CD8-positive, alpha-beta memory T cell (primary cell): ENCODE data around the gene LCE7A. TPM values are rescaled to one million over a fixed set of nuclear protein-coding genes. Genes with fewer than 3 reads are reported as not detected.

Source experiments
- CTCF ChIA-PET: fragments of 350-600 bp; sonication (Branson Sonifier 250); formaldehyde crosslinking; loops from one replicate; lab custom pipeline; 2021; ENCODE audit warnings: antibody characterized with exemption; lab: Charles Lee
- POLR2A ChIA-PET: fragments of 350-600 bp; sonication (Branson Sonifier 250); formaldehyde crosslinking; loops from one replicate; lab custom pipeline; 2021; ENCODE audit warnings: antibody characterized with exemption; lab: Charles Lee
- DNase-seq, 5 donors: peaks; one replicate each; pipeline versions ENCODE4 v3.0.0 to v3.0.0-alpha.2; 2020 to 2022; ENCODE audit warnings: mixed read lengths in 1 of 5
- H3K27ac ChIP-seq: one replicate; pipeline ENCODE4 v1.7.0; 2013; ENCODE audit warnings: low read depth, mild to moderate bottlenecking, low read length, moderate library complexity
- H3K27me3 ChIP-seq: 2 replicates; pipeline ENCODE4 v1.7.0; 2013; ENCODE audit warnings: low read length, mild to moderate bottlenecking; ENCODE audit not compliant: insufficient read depth, poor library complexity, severe bottlenecking
- H3K36me3 ChIP-seq: 2 replicates; pipeline ENCODE4 v1.7.0; 2013; ENCODE audit warnings: mild to moderate bottlenecking, low read length, moderate library complexity; ENCODE audit not compliant: insufficient read depth
- H3K4me1 ChIP-seq: 2 replicates; pipeline ENCODE4 v1.7.0; 2013; ENCODE audit warnings: mild to moderate bottlenecking, low read length, moderate library complexity; ENCODE audit not compliant: insufficient read depth
- H3K4me3 ChIP-seq: 2 replicates; pipeline ENCODE4 v1.7.0; 2013; ENCODE audit warnings: mild to moderate bottlenecking, low read length
- H3K9me3 ChIP-seq: 2 replicates; pipeline ENCODE4 v1.7.0; 2013; ENCODE audit warnings: mild to moderate bottlenecking, low read length
- H3K27ac Mint-ChIP-seq, 8 donors: one replicate each; pipeline ENCODE4 v1.8.0; 2020 to 2021; ENCODE audit warnings: mixed read lengths in 8 of 8, mild to moderate bottlenecking in 6 of 8, inconsistent platforms in 3 of 8, moderate library complexity in 3 of 8
- H3K27me3 Mint-ChIP-seq, 2 donors: one replicate each; pipeline ENCODE4 v1.8.0; 2020 to 2021; ENCODE audit warnings: mixed read lengths in 2 of 2, mild to moderate bottlenecking in 1 of 2, moderate library complexity in 1 of 2
- H3K36me3 Mint-ChIP-seq, 3 donors: one replicate each; pipeline ENCODE4 v1.8.0; 2020 to 2021; ENCODE audit warnings: mixed read lengths in 3 of 3, inconsistent platforms in 1 of 3, mild to moderate bottlenecking in 1 of 3
- H3K4me1 Mint-ChIP-seq, 3 donors: one replicate each; pipeline ENCODE4 v1.8.0; 2020 to 2021; ENCODE audit warnings: mixed read lengths in 3 of 3, inconsistent platforms in 1 of 3, mild to moderate bottlenecking in 1 of 3
- H3K4me3 Mint-ChIP-seq, 7 donors: one replicate each; pipeline ENCODE4 v1.8.0; 2020 to 2021; ENCODE audit warnings: mixed read lengths in 7 of 7, mild to moderate bottlenecking in 6 of 7, moderate library complexity in 4 of 7, inconsistent platforms in 2 of 7
- H3K9me3 Mint-ChIP-seq, 5 donors: one replicate each; pipeline ENCODE4 v1.8.0; 2020 to 2022; ENCODE audit warnings: mixed read lengths in 5 of 5, mild to moderate bottlenecking in 3 of 5, moderate library complexity in 2 of 5, inconsistent platforms in 1 of 5
- polyA plus RNA-seq: library from polyadenylated mRNA; unstranded; fragments of 300-500 nt; fragmentation: Illumina TruSeq; gene quantifications from one replicate; pipeline ENCODE4 v1.2.3, GENCODE V29; 2021
- total RNA-seq, 2 experiments: library from RNA; stranded (reverse); gene quantifications; one replicate each; pipeline ENCODE4 v1.2.3, GENCODE V29; 2021

The LCE7A gene
- total and polyA plus RNA-seq, 3 experiments from 2014 or later = not detected

DNA sequence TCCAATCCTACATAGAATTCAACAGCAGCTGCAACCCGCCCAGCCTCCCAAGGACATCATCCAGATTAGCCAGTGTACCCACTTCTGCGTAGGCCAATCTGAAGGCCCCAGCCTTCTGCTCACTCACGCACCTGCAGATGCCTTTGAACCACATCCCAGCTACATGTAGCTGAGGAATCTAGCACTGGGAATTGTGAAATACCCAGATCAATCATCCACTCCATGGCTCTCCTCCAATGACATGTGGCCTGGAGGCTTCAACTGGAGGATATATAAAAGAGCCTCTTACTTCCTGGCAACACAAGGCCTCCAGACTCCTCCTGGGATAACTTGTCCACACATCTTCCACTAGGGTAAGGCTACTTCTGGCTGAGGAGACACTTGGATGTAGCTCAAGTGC is 17.2 kb upstream of the LCE7A start, which contains the start of gene LCE6A:
Gene LCE6A (plus strand): TSS at position 301 of the 400 bp plus-strand sequence. CDS start 665 bp downstream, outside the sequence.
- ChIA-PET POLR2A (no interaction called here), CTCF (no interaction called here)
- no peaks in the 10 kb centered on the region for H3K4me1 ChIP-seq
- Mint-ChIP-seq H3K27ac (no peak within 1 kb of the TSS), H3K4me1 (no peaks in the 10 kb centered on the region), H3K4me3 (no peak within 1 kb of the TSS), H3K36me3 (no peaks in the 10 kb centered on the region), H3K27me3 (peaks cover 7 to 19% of the 10 kb centered on the region in 2 donors), H3K9me3 (no peaks in the 10 kb centered on the region)
- H3K27ac ChIP-seq = no peak within 1 kb of the TSS
- no peaks in the 10 kb centered on the region for H3K9me3 ChIP-seq
- DNase-seq = no peak
- H3K36me3 ChIP-seq = no peaks in the 10 kb centered on the region
- H3K4me3 ChIP-seq = no peak within 1 kb of the TSS
- H3K27me3 ChIP-seq = no peaks in the 10 kb centered on the region

DNA sequence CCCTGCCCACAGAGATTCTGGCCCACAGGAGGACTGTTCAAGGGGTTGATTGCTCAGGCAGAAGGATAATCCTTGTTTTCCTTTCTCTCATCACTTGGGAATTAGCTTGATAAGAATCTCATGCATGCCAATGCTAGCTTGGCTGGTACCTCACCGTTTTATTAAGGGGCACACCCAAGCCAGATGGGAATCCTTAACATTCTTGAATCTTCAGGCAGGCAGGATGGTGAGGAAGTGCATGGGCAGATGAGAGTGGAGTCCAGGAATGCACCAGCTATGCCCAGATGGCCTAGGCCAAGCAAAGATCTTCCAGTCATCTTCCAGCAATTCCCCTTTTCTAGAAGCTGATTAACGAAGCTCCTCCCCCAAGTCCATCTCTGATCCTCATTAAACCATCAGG is 4.1 kb upstream of the LCE7A start:
- H3K9me3 Mint-ChIP-seq = no peaks in the 10 kb centered on the region

DNA sequence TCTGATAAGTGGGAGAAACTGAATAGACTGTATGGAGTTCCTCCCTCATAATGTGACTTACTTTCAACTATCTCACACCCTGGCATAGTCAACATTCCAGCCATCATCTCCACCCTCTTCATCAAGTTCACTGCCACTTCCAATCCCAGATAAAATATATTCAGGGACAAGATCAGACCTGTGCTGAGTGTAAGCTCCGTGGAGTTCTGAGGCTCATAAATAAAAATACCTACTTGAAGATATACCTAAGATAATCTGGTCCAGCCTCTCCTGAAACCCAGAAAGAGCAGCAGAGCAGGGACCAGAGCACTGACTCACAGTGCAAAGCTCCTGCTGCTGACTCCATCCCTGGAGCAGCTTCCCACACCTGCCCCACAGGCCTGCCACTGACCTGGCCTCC is 1.7 kb upstream of the LCE7A start:
- no peaks in the 10 kb centered on the region for H3K27me3 ChIP-seq
- Mint-ChIP-seq H3K9me3 (no peaks in the 10 kb centered on the region), H3K27ac (no peak overlapping the region), H3K4me1 (no peaks in the 10 kb centered on the region), H3K4me3 (no peak overlapping the region), H3K27me3 (peaks cover 3 to 21% of the 10 kb centered on the region in 2 donors), H3K36me3 (no peaks in the 10 kb centered on the region)
- H3K4me1 ChIP-seq = no peaks in the 10 kb centered on the region
- H3K4me3 ChIP-seq = no peak overlapping the region
- no peak for DNase-seq
- CTCF ChIA-PET = no interaction called here
- POLR2A ChIA-PET = no interaction called here
- H3K27ac ChIP-seq = no peak overlapping the region
- H3K36me3 ChIP-seq = no peaks in the 10 kb centered on the region
- H3K9me3 ChIP-seq = no peaks in the 10 kb centered on the region

More for the DNA sequence above, 4.1 kb upstream of the LCE7A start:
- no peaks in the 10 kb centered on the region for H3K4me1 Mint-ChIP-seq
- Histone ChIP-seq H3K4me3 (no peak overlapping the region), H3K27ac (no peak overlapping the region), H3K9me3 (no peaks in the 10 kb centered on the region), H3K4me1 (no peaks in the 10 kb centered on the region), H3K27me3 (no peaks in the 10 kb centered on the region), H3K36me3 (no peaks in the 10 kb centered on the region)
- POLR2A ChIA-PET = no interaction called here
- H3K27me3 Mint-ChIP-seq = peaks cover 3 to 18% of the 10 kb centered on the region in 2 donors
- no peak for DNase-seq
- H3K27ac Mint-ChIP-seq = no peak overlapping the region
- CTCF ChIA-PET = no interaction called here
- H3K4me3 Mint-ChIP-seq = no peak overlapping the region
- H3K36me3 Mint-ChIP-seq = no peaks in the 10 kb centered on the region

DNA sequence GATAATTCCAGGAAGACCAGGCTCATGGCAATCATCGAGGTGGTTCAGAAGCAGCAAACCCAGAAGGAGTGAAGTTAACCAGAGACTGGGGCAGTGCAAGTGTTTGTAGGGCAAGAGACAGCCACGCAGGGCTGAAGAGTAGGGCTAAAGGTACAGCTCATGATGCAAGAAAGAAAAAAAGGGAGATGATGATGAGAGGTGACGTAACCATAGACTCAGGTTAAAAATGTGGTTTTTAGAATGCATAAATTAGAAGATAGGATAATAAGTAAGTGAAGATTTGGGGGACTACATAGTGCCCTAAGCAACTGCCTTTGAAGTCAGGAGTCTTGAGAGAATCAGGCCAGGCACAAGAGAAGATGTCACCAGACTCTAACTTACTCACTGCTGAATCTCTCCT is 333 bp downstream of the LCE7A start:
- POLR2A ChIA-PET = no interaction called here
- Histone ChIP-seq H3K4me3 (no peak overlapping the region), H3K9me3 (no peaks in the 10 kb centered on the region), H3K36me3 (no peaks in the 10 kb centered on the region), H3K27ac (no peak overlapping the region), H3K27me3 (no peaks in the 10 kb centered on the region), H3K4me1 (no peaks in the 10 kb centered on the region)
- DNase-seq = no peak
- Mint-ChIP-seq H3K27me3 (peaks cover 3 to 24% of the 10 kb centered on the region in 2 donors), H3K9me3 (no peaks in the 10 kb centered on the region), H3K4me1 (no peaks in the 10 kb centered on the region), H3K27ac (no peak overlapping the region), H3K4me3 (no peak overlapping the region), H3K36me3 (no peaks in the 10 kb centered on the region)
- CTCF ChIA-PET = no interaction called here

DNA sequence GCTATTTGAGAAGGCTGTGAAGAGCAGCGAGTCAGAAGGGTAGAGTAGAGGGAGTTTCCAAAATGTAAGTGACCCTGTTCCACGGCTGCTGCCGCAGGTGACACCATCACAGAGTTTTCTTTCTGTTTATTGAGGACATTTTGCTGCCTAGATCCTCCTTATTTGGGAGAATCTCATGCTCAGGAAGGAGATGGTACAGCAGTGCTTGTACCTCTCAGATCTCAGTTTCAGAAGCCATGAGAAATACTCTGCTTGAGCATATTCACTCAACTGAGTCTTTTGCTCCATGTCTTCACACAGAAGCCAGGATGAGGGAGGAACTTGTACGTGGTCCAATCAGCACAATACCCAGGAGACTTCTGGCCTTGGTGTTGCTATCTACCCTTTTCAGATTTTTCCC is 1.6 kb downstream of the LCE7A start:
- no peak overlapping the region for H3K4me3 Mint-ChIP-seq
- POLR2A ChIA-PET = interaction anchor here (0.6 kb wide), 1 partner anchor 286 kb away, joined by 3 read pairs; no protein-coding TSS in a partner anchor
- Histone ChIP-seq H3K36me3 (no peaks in the 10 kb centered on the region), H3K27ac (no peak overlapping the region), H3K9me3 (no peaks in the 10 kb centered on the region), H3K27me3 (no peaks in the 10 kb centered on the region), H3K4me1 (no peaks in the 10 kb centered on the region), H3K4me3 (no peak overlapping the region)
- no peaks in the 10 kb centered on the region for H3K9me3 Mint-ChIP-seq
- H3K27ac Mint-ChIP-seq = peak overlapping the region in 1 of 8 donors; percentile 26
- H3K36me3 Mint-ChIP-seq = no peaks in the 10 kb centered on the region
- no peaks in the 10 kb centered on the region for H3K4me1 Mint-ChIP-seq
- CTCF ChIA-PET = no interaction called here
- DNase-seq = no peak
- peaks cover 3 to 24% of the 10 kb centered on the region in 2 donors for H3K27me3 Mint-ChIP-seq

DNA sequence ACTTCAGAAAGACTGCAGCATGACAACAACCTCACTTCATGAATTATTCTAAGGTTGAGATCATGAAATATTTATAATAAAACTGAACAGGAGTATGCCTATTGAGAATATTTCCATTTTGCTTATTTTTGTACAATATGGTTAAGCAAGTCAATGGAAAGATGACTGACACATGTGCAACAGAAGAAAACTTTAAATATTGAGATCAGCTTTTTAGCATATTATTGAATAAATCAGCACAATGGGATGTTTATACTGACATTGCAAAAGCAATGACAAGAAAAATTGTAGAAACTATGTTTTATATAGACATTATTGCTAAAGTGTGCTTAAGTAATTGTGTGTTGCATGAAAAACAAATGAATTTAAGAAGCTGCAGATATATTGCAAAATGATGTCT is 4.6 kb downstream of the LCE7A start:
- POLR2A ChIA-PET = no interaction called here
- Histone ChIP-seq H3K36me3 (no peaks in the 10 kb centered on the region), H3K27ac (no peak overlapping the region), H3K4me1 (no peaks in the 10 kb centered on the region), H3K4me3 (no peak overlapping the region), H3K9me3 (no peaks in the 10 kb centered on the region), H3K27me3 (no peaks in the 10 kb centered on the region)
- no peak overlapping the region for H3K4me3 Mint-ChIP-seq
- no peaks in the 10 kb centered on the region for H3K4me1 Mint-ChIP-seq
- no peak for DNase-seq
- peaks cover 0 to 13% of the 10 kb centered on the region in 2 donors for H3K27me3 Mint-ChIP-seq
- no peaks in the 10 kb centered on the region for H3K9me3 Mint-ChIP-seq
- H3K36me3 Mint-ChIP-seq = no peaks in the 10 kb centered on the region
- CTCF ChIA-PET = no interaction called here
- H3K27ac Mint-ChIP-seq = no peak overlapping the region

DNA sequence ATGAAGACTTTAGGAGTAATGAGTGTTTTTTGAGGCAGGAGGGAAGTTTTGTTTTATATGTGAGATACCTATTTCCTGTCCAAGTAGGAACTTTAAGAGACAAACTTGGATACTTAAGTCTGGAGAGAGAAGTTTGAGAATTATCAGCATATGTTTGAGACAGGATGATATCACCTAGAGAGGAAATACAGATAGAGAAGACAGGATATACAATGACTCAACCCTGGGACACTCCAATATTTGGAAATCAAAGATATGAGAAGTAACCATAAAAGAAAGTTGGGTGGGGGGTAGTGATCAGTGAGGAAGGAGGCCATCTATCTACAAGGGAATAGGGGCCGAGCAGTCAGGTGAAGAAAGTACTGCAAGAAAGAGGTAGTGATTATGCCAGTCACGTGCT is 6.5 kb downstream of the LCE7A start:
- H3K27ac ChIP-seq = no peak overlapping the region
- H3K4me3 ChIP-seq = no peak overlapping the region
- Mint-ChIP-seq H3K36me3 (no peaks in the 10 kb centered on the region), H3K27ac (no peak overlapping the region), H3K4me3 (no peak overlapping the region), H3K27me3 (peaks cover under 1 to 14% of the 10 kb centered on the region in 2 donors), H3K4me1 (no peaks in the 10 kb centered on the region), H3K9me3 (no peaks in the 10 kb centered on the region)
- ChIA-PET POLR2A (no interaction called here), CTCF (no interaction called here)
- no peaks in the 10 kb centered on the region for H3K27me3 ChIP-seq
- no peak for DNase-seq
- no peaks in the 10 kb centered on the region for H3K36me3 ChIP-seq
- no peaks in the 10 kb centered on the region for H3K4me1 ChIP-seq
- no peaks in the 10 kb centered on the region for H3K9me3 ChIP-seq

DNA sequence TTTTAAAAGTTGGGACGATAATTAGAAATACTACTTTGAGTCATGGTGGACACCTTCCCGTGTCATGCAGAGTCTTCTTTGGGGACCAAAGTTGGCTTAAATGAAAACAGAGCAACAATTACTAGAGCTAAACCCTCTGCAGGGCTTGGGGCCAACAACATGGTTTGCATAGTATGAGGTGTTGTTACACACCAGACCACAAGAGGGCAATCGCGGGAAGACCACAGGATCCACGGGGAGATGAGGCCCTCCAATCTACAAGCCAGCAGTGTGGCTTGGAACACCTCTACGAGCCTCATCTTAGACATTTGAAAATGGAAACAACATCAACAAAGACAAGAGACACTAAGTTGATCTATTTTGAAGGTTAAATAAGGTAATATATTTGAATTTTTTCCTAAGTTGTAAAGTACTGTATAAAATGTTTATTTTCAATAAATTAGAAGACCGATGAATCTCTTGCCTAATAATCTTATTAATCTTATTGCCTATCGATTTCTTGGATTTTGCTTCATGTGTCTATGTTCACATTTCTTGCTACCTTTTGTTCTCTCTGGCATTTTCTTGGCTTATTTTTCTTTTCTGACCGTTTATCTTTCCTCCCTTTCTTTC is 10.1 kb downstream of the LCE7A start:
- Histone ChIP-seq H3K4me3 (no peak overlapping the region), H3K4me1 (no peaks in the 10 kb centered on the region), H3K27me3 (no peaks in the 10 kb centered on the region), H3K27ac (no peak overlapping the region), H3K9me3 (no peaks in the 10 kb centered on the region), H3K36me3 (no peaks in the 10 kb centered on the region)
- H3K4me3 Mint-ChIP-seq = no peak overlapping the region
- peak; percentile 12 to 61 (median 14) for DNase-seq
- POLR2A ChIA-PET = no interaction called here
- H3K36me3 Mint-ChIP-seq = no peaks in the 10 kb centered on the region
- H3K9me3 Mint-ChIP-seq = no peaks in the 10 kb centered on the region
- H3K4me1 Mint-ChIP-seq = no peaks in the 10 kb centered on the region
- H3K27ac Mint-ChIP-seq = no peak overlapping the region
- H3K27me3 Mint-ChIP-seq = peaks cover 3 to 20% of the 10 kb centered on the region in 2 donors
- CTCF ChIA-PET = no interaction called here
